Measurements from ENCODE around the gene ZDHHC8.

Gene ZDHHC8

DNA sequence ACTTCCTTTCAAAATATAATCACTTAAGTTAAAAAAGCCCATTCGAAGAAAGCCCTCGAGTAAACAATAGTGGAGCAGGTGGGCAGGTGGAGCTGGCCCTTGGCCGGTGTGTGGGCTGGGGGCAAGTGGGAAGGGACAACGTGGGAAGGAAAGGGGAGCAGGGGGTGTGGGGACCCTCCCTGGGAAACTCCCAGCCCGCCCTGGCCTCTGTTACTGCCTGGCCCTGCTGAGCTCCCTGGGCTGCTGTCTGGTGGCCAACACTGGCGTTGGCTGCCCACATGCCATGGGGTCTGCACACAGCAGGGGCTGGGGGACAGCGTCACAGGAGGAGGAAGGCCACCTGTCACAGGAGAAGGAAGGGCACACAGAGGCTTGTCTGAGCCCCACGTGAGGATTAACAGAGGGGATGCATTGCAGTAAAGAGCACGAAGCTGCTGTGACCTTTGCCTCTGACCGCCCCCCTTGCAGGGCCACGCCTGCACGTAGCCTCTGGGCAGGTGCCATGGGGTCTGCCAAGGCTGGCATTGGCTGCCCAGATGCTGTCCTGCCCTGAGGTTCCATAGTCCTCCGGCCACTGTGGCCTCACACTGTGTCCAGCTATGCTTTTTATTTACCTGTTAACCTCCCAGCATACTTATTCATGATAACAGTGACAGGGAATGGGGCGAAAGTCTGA lies 55.4 kb downstream of the ZDHHC8 start:
- Histone ChIP-seq H3K27me3 (ENCODE audit: control insufficient read depth, insufficient read depth, low read length) (no peaks in the 10 kb centered on the region), H3K4me3 (ENCODE audit: low read length) (no peak overlapping the region)

DNA sequence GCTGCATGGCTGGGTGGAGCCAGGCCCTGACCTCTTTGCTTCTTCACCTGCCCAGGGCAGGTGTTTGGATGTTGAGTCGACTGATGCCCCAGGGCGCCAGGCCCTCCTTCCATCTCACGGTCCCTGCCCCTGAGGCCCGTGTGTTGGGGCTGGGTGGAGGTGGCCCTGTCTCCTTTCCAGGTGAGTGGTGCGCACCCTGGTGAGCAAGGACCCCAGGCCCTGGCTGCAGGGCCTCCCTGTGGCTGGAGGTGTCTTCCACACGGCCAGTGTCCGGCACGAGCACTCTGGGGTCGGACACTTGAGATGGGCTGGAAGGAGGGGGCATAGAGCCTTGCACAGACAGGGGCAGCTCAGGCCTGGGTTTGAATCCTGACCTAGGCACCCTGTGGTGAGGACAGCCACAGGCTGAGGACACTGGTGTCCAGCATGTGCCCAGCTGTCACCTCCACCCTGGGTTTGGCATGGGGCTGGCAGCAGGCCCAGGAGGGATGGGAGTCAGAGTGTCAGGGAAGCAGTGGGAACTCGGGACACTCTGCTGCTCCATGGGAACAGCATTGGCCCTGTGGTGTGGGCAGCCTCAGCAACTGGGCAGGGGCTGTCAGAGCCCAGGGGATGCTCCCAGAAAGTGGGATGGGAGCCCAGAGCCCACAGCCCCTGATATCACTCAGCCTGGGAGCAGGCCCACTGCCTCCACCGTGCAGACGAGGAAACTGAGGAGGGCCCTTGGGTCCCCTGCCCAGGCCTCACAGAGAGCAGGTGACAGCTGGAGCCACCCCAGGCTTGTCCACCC lies 56.4 kb downstream of the ZDHHC8 start:
- Histone ChIP-seq H3K27me3 (ENCODE audit: control insufficient read depth, insufficient read depth, low read length) (no peaks in the 10 kb centered on the region), H3K36me3 (ENCODE audit: control insufficient read depth, insufficient read depth, low read length) (no peaks in the 10 kb centered on the region), H3K4me3 (ENCODE audit: low read length) (no peak overlapping the region), H3K4me1 (ENCODE audit: control insufficient read depth, insufficient read depth, low read length) (no peaks in the 10 kb centered on the region), H3K9me3 (ENCODE audit: control insufficient read depth, low read length) (no peaks in the 10 kb centered on the region), H3K9ac (ENCODE audit: low read length) (no peak overlapping the region)

More for the DNA sequence above, 55.4 kb downstream of the ZDHHC8 start:
- no peaks in the 10 kb centered on the region for H3K9me3 ChIP-seq (ENCODE audit: control insufficient read depth, low read length)
- H3K36me3 ChIP-seq (ENCODE audit: control insufficient read depth, insufficient read depth, low read length): no peaks in the 10 kb centered on the region
- H3K4me1 ChIP-seq (ENCODE audit: control insufficient read depth, insufficient read depth, low read length): no peaks in the 10 kb centered on the region
- H3K9ac ChIP-seq (ENCODE audit: low read length): no peak overlapping the region

DNA sequence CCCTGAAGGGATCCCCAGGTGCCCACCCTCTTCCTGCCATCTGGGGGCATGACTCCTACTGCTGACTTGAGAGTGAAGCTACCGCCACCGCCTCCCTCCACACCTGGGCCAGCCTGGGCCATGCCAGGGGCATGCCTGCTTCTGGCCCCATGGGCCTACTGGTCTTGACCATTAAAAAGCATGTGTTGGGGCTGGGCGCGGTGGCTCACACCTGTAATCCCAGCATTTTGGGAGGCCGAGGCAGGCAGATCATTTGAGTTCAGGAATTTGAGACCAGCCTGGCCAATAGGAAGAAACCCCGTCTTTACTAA lies 56.9 kb downstream of the ZDHHC8 start:
- H3K9ac ChIP-seq (ENCODE audit: low read length): no peak overlapping the region
- no peaks in the 10 kb centered on the region for H3K27me3 ChIP-seq (ENCODE audit: control insufficient read depth, insufficient read depth, low read length)
- H3K4me1 ChIP-seq (ENCODE audit: control insufficient read depth, insufficient read depth, low read length): no peaks in the 10 kb centered on the region
- no peaks in the 10 kb centered on the region for H3K9me3 ChIP-seq (ENCODE audit: control insufficient read depth, low read length)
- no peak overlapping the region for H3K4me3 ChIP-seq (ENCODE audit: low read length)
- no peaks in the 10 kb centered on the region for H3K36me3 ChIP-seq (ENCODE audit: control insufficient read depth, insufficient read depth, low read length)

DNA sequence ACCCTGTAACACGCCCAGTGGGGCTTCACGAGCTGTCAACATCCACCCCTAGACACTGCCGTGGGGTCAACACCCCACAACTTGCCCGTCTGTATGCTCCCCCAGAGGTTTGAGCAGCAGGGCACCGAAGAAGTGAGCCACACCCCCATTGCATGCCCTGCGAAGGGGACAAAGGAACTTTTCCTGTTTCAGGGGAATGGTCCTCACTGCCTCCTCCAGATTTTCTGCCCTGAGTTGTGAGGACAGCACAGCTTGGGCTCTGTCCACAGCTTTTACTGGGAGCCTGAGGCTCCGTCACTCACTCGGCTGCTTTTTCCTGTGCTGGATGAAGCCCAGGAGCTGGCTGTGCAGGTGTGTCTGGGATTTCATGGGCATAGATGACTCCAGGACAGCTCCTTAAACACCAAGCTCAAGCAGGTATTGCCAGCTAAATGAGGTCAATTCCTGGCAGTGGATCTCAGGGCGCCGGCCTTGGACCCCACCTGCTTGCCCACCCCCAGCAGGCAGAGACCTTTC lies 59.5 kb downstream of the ZDHHC8 start:
- no peaks in the 10 kb centered on the region for H3K4me1 ChIP-seq (ENCODE audit: control insufficient read depth, insufficient read depth, low read length)
- H3K4me3 ChIP-seq (ENCODE audit: low read length): no peak overlapping the region
- no peaks in the 10 kb centered on the region for H3K9me3 ChIP-seq (ENCODE audit: control insufficient read depth, low read length)
- no peaks in the 10 kb centered on the region for H3K27me3 ChIP-seq (ENCODE audit: control insufficient read depth, insufficient read depth, low read length)
- H3K9ac ChIP-seq (ENCODE audit: low read length): no peak overlapping the region
- no peaks in the 10 kb centered on the region for H3K36me3 ChIP-seq (ENCODE audit: control insufficient read depth, insufficient read depth, low read length)

DNA sequence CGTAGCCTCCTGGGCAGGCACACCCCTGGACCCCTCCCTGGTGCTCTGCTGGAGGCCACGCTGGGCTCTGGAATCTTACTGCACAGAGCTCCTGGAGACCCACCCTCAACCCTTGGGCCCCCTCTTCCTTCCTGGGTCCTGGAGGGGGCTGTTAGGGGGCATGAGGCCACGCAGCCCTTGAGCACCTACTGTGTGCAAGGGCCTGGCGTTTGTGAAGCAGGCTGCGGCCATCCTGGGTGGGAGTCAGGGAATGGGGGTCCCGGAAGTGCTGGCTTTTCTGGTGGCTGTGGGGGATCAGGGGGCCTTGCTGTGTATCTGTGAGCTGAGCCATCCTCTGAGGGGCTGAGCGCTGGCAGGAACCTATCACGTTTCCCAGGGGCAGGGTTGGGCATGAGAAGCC lies 60.2 kb downstream of the ZDHHC8 start:
- H3K27me3 ChIP-seq (ENCODE audit: control insufficient read depth, insufficient read depth, low read length): no peaks in the 10 kb centered on the region
- H3K36me3 ChIP-seq (ENCODE audit: control insufficient read depth, insufficient read depth, low read length): no peaks in the 10 kb centered on the region
- no peak overlapping the region for H3K9ac ChIP-seq (ENCODE audit: low read length)
- H3K4me3 ChIP-seq (ENCODE audit: low read length): no peak overlapping the region
- H3K4me1 ChIP-seq (ENCODE audit: control insufficient read depth, insufficient read depth, low read length): no peaks in the 10 kb centered on the region
- H3K9me3 ChIP-seq (ENCODE audit: control insufficient read depth, low read length): no peaks in the 10 kb centered on the region

DNA sequence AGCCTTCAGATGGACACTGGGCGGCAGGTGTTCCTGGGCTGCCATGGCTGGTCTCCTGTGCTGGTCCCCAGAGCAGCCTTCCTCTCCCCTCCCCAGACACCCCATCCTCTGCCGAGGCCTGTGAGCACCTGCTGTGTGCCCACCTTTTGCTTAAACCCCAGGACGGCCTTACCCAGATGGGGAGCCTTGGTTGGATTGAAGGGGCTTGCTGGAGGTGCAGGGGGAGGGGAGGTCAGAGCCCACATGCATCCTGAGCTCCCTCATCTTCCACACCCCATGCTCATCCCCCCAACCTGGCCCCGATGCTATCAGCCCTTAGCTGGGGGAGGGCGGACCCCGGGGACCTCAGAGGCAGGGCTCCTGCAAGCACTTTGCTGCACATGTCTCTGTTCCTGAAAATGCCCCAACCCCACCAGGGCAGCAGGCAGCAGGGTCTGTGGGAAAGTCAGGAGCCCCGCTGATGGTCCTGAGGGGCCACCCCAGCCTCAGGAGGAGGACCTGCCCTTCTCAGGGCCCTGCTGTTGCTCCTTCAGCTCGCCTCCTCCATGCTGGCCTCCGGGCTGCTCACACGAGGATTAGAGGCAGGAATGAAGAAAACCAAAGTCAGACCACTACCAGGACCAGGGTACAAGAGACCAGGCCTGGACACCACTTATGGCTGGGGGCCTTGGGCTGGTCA lies 60.8 kb downstream of the ZDHHC8 start:
- H3K36me3 ChIP-seq (ENCODE audit: control insufficient read depth, insufficient read depth, low read length): no peaks in the 10 kb centered on the region
- H3K9ac ChIP-seq (ENCODE audit: low read length): no peak overlapping the region
- H3K4me1 ChIP-seq (ENCODE audit: control insufficient read depth, insufficient read depth, low read length): no peaks in the 10 kb centered on the region
- no peak overlapping the region for H3K4me3 ChIP-seq (ENCODE audit: low read length)
- H3K27me3 ChIP-seq (ENCODE audit: control insufficient read depth, insufficient read depth, low read length): no peaks in the 10 kb centered on the region
- no peaks in the 10 kb centered on the region for H3K9me3 ChIP-seq (ENCODE audit: control insufficient read depth, low read length)

DNA sequence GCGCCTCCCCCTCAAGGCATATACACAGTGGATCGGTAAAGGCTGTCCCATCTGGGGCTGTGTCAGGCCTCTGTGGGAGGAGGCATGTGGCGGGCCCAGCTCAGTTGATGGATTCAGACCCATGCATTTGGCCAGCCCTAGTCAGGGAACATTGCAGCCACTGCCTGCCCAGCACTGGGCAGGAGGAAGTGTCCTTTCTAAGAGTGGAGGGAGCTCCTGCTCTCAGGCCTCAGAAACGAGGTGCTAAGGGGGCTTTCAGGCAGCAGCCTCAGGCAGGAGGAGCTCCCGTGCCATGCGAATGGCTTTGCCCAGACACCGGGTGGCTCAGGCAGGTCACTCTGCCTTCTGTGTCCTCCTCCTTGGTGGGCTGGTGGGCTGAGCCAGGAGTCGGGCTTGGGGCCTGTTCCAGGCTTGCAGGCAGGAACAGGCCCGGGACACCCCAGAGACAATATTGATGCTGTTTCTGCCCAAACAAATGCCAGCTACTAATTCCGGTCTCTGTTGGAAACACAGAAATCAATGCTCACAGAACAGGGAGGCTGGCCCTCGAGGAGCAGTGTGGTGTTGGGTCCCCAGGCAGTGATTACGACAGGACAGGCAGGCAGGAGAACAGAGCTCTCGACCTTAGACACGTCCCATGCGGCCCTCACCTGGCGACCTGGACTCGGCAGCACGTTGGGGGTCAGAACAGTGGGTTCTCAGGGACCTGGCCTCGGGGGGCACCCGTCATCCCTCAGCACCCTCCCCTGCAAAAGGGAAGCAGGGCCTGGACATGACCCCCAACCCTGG lies 61.6 kb downstream of the ZDHHC8 start:
- H3K4me3 ChIP-seq (ENCODE audit: low read length): no peak overlapping the region
- no peaks in the 10 kb centered on the region for H3K4me1 ChIP-seq (ENCODE audit: control insufficient read depth, insufficient read depth, low read length)
- no peaks in the 10 kb centered on the region for H3K27me3 ChIP-seq (ENCODE audit: control insufficient read depth, insufficient read depth, low read length)
- H3K36me3 ChIP-seq (ENCODE audit: control insufficient read depth, insufficient read depth, low read length): no peaks in the 10 kb centered on the region
- H3K9me3 ChIP-seq (ENCODE audit: control insufficient read depth, low read length): no peaks in the 10 kb centered on the region
- H3K9ac ChIP-seq (ENCODE audit: low read length): no peak overlapping the region

DNA sequence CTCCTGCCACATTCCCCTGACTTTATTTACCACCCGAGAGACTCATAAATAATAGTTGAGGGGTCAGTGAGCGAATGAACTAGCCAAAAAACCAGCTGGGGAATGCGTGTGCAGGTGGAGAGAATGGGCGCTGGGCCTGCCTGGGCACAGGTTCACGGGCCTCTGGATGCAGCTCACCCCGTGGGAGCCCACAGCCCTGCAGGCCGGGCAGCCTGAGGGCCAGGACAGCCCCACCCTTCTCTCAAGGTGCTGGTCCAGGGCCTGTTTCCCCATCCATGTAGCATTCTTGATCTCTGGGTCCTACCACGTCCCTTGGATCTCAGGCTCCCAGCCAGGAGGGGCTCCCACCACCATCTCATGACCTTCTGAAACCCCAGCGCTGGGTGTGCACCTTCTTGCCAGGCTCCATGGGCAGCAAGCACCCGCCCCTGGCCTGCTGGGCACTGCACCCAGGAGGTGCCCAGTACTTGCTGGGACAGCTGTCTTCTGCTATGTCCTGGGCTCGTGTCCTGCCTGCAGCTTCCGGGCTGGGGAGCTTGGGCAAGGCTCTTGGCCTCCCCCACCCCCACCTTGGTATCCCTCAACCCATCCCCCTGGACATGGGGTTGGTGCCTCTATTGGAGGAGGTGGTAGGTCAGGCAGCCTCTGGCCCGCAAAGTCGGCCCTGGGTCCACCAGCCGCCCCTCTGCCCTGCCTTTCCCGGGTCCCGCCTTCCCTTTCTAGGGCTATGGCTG lies 62.3 kb downstream of the ZDHHC8 start:
- Histone ChIP-seq H3K4me3 (ENCODE audit: low read length) (no peak overlapping the region), H3K4me1 (ENCODE audit: control insufficient read depth, insufficient read depth, low read length) (no peaks in the 10 kb centered on the region), H3K36me3 (ENCODE audit: control insufficient read depth, insufficient read depth, low read length) (no peaks in the 10 kb centered on the region), H3K9me3 (ENCODE audit: control insufficient read depth, low read length) (no peaks in the 10 kb centered on the region), H3K27me3 (ENCODE audit: control insufficient read depth, insufficient read depth, low read length) (no peaks in the 10 kb centered on the region), H3K9ac (ENCODE audit: low read length) (no peak overlapping the region)

DNA sequence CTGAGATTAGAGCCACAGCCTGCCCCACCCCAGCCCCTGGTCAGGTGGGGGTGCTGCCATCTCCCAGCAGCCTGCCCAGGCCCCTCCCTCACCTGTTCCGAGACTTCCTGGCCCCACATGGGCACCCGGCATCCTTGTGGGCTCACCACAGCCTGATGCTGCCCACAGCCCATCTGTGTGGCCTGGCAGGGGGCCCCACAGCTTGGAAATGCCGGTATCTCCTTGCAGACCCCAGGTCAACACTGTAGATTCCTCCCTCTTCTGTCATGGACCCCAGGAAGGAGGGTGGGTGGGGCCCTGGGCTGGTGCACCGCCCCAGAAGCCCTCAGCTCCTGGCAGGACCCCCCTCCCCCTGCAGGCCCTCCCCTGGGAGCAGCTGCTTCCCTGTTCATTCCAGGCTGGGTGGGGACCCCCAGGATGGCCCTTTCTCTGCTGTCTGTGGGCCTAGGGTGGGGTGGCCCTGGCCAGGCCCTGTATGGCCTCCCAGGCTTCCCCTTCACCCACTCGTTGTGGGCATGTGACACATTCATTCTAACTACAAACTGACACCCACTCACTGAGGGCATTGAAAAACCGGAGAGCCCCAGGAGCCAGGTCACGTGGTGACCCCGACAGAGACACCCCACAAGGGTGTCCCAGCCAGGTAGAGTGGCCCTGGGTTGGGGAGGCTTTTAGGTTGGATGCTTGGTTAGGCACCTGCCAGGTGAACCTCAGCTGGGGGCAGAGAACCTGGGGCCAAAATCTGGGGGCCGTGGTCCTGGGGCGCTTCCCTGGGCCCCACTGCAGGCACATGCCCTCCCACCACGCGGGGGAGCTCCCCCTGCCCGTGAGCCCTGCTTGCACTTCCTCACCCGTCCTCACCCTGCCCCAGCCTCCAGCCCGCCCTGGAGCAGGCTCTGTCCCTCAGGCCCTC lies 63.3 kb downstream of the ZDHHC8 start:
- Histone ChIP-seq H3K9ac (ENCODE audit: low read length) (no peak overlapping the region), H3K9me3 (ENCODE audit: control insufficient read depth, low read length) (no peaks in the 10 kb centered on the region), H3K27me3 (ENCODE audit: control insufficient read depth, insufficient read depth, low read length) (no peaks in the 10 kb centered on the region), H3K4me3 (ENCODE audit: low read length) (no peak overlapping the region), H3K4me1 (ENCODE audit: control insufficient read depth, insufficient read depth, low read length) (no peaks in the 10 kb centered on the region), H3K36me3 (ENCODE audit: control insufficient read depth, insufficient read depth, low read length) (no peaks in the 10 kb centered on the region)

DNA sequence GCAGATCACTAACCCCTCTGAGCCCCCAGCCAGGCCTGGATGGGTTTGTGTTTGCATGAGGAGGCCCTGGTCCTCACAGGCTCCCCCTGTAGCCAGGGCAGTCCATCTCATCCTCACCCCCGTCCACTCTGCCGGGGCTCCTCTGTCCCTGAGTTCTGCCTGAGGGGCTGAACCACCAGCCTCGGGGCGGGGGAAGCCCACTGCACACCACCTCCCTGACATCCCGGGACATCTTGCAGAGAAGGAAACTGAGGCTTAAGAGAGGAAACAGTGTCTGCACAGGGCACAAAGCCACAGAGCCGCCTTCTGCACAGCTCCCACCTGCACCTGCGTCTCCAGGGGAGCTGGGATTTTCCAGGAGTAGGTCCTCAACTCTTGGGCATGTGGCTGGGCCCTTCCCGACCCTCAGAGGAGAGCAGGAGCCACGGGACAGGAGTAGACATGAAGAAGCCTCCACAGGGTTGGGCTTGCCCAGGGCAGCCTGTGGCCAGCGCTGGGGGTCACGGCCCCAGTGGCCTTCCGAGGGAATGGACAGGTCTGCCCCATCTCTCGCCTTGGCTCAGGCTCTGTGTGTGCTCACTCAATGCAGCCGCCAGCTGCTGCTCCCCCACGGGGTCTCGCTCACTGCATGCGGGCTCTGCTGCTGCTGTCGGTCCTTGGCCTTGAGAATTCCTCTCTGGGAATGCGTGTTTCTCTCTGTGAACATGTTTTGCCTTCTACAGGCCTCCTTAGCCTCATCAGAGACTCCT lies 64.7 kb downstream of the ZDHHC8 start:
- no peaks in the 10 kb centered on the region for H3K4me1 ChIP-seq (ENCODE audit: control insufficient read depth, insufficient read depth, low read length)
- no peak overlapping the region for H3K4me3 ChIP-seq (ENCODE audit: low read length)
- H3K27me3 ChIP-seq (ENCODE audit: control insufficient read depth, insufficient read depth, low read length): no peaks in the 10 kb centered on the region
- no peaks in the 10 kb centered on the region for H3K9me3 ChIP-seq (ENCODE audit: control insufficient read depth, low read length)
- no peaks in the 10 kb centered on the region for H3K36me3 ChIP-seq (ENCODE audit: control insufficient read depth, insufficient read depth, low read length)
- no peak overlapping the region for H3K9ac ChIP-seq (ENCODE audit: low read length)
